ENCODE data around the gene MLPH. TPM values are rescaled to one million over a fixed set of nuclear protein-coding genes. Genes with fewer than 3 reads are reported as not detected.
A peak's percentile ranks its signal among the peaks of the same experiment; 100 is the strongest.

MLPH gene
- total RNA-seq, 1 donor from 2014 or later: 27.3 TPM

DNA sequence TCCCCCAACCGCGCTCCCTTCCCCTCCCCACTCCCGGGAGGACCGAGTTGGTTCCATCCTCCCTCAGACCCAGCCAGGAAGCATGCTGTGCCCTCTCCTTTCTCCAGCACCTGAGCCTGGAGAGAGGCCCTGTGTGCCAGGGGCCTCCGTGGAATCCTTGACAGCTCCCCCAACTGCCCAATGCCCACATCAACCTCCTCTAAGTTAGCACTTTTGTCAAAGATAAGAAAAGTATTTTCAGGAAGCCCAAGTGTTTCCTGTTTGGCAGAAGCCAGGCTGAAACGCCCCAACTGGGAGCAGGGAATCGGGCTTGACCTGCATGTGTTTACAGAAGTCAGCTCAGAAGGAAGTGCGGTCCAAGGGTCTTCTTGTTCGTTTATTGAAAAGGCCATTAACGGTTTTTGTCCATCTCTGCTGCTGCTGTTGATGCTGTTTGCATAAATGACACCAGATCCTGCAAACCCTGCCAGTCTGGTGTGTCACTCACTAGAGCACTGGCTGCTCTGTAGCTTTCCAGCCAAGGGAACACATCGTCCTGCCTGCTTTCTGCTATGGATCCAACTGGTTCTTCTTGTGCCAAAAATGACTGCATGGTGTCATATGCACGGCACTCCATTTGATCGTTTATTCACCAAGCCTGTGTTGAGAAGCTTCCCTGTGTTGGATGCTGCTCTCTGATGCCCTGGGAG, 37.7 kb upstream of the MLPH start:
- no peak for DNase-seq (ENCODE audit: low read depth)
- TF ChIP-seq, protein P1, sequence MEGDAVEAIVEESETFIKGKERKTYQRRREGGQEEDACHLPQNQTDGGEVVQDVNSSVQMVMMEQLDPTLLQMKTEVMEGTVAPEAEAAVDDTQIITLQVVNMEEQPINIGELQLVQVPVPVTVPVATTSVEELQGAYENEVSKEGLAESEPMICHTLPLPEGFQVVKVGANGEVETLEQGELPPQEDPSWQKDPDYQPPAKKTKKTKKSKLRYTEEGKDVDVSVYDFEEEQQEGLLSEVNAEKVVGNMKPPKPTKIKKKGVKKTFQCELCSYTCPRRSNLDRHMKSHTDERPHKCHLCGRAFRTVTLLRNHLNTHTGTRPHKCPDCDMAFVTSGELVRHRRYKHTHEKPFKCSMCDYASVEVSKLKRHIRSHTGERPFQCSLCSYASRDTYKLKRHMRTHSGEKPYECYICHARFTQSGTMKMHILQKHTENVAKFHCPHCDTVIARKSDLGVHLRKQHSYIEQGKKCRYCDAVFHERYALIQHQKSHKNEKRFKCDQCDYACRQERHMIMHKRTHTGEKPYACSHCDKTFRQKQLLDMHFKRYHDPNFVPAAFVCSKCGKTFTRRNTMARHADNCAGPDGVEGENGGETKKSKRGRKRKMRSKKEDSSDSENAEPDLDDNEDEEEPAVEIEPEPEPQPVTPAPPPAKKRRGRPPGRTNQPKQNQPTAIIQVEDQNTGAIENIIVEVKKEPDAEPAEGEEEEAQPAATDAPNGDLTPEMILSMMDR (IDR thresholded peaks at IDR 0.05; ENCODE audit: insufficient read depth, low read length, poor library complexity, severe bottlenecking): no peak
- Histone ChIP-seq H3K36me3 (ENCODE audit: control insufficient read depth, insufficient read depth, low read length) (no peaks in the 10 kb centered on the region), H3K27me3 (ENCODE audit: control insufficient read depth, insufficient read depth, low read length) (no peaks in the 10 kb centered on the region), H3K4me3 (ENCODE audit: low read depth, low read length) (no peak overlapping the region)

DNA sequence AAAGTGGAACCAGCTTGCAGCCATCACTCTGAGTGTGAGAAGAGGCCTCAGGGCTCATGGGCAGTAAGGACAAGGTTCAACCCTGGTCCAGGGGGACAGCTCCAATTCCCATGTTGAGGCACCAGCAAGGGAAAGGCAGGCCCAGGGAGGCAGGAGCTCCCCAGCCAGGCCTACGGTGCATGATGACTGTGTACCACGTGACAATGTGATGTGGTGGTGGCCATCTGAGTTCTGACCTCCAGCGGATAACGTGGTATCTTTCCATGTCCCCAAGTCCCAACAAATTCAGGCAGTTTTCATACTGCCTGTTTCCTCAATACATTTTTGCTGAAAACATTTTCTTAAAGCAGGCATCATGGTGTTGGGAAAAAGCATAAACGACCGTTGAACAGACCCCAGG, 36.9 kb upstream of the MLPH start:
- Histone ChIP-seq H3K27me3 (ENCODE audit: control insufficient read depth, insufficient read depth, low read length) (no peaks in the 10 kb centered on the region), H3K36me3 (ENCODE audit: control insufficient read depth, insufficient read depth, low read length) (no peaks in the 10 kb centered on the region), H3K4me3 (ENCODE audit: low read depth, low read length) (no peak overlapping the region)
- DNase-seq (ENCODE audit: low read depth): no peak
- TF ChIP-seq, protein P1 (IDR thresholded peaks at IDR 0.05; ENCODE audit: insufficient read depth, low read length, poor library complexity, severe bottlenecking): no peak

DNA sequence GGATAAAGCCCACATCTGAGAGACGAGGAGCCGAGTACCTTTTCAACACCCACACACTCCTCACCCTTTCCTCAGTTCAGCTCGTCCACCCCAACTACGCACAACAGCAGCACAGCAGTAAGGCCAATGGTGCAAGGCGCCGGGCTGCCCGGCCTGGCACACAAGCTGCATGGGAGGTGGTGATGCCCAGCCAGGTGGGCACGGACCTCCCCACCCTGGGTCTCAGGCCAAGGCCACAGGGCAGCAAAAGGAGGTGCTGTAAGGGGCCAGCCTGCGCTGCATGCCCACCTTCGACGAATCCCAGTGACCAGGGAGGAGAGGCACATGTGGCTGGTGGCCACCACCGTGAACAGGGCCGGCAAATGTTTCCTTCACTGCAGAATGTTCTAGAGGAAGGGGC, 36.5 kb upstream of the MLPH start:
- Histone ChIP-seq H3K36me3 (ENCODE audit: control insufficient read depth, insufficient read depth, low read length) (no peaks in the 10 kb centered on the region), H3K27me3 (ENCODE audit: control insufficient read depth, insufficient read depth, low read length) (no peaks in the 10 kb centered on the region), H3K4me3 (ENCODE audit: low read depth, low read length) (no peak overlapping the region)
- TF ChIP-seq, protein P1 (IDR thresholded peaks at IDR 0.05; ENCODE audit: insufficient read depth, low read length, poor library complexity, severe bottlenecking): no peak
- DNase-seq (ENCODE audit: low read depth): no peak

DNA sequence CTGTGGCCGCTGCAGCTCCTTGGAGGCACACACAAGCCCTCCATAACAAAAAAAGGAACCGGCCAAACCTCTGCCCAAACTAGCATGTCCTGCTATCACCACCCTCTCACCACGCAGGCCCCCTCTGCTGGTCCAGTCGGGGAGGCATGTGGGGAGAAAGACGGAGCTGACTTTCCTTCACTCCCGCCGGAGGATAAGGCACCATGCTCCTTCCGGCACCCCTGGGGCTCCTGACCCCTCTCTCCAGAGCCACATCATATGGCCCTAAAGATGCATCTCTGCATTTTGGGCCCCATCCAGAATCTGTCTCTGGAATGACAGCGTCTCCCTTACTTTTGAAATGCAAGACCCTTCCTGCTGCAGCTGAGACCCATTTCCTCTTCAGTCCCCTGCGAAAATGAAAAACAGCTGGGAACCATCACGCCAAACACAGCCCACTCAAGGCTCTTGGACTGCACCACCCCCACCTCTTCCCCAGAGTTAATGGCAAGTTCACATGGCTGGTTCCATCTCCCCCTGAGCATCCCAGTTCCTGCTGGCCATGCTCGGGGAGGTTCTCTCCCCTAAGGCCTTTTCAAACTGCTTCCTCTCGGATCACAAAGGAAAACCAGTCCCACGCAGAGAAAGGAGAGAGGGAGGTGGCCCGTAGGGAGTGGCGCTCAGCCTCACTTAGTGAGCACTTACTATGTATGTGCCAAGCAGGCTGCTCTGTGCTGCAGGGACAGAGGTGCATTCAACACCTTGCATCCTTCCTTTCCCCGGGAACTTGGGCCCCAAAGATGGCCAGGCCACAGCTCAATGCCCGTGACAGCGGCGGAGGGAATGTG, 35.2 kb upstream of the MLPH start:
- DNase-seq (ENCODE audit: low read depth): no peak
- TF ChIP-seq, protein P1 (IDR thresholded peaks at IDR 0.05; ENCODE audit: insufficient read depth, low read length, poor library complexity, severe bottlenecking): peak; percentile 14
- Histone ChIP-seq H3K27me3 (ENCODE audit: control insufficient read depth, insufficient read depth, low read length) (no peaks in the 10 kb centered on the region), H3K36me3 (ENCODE audit: control insufficient read depth, insufficient read depth, low read length) (no peaks in the 10 kb centered on the region), H3K4me3 (ENCODE audit: low read depth, low read length) (no peak overlapping the region)

DNA sequence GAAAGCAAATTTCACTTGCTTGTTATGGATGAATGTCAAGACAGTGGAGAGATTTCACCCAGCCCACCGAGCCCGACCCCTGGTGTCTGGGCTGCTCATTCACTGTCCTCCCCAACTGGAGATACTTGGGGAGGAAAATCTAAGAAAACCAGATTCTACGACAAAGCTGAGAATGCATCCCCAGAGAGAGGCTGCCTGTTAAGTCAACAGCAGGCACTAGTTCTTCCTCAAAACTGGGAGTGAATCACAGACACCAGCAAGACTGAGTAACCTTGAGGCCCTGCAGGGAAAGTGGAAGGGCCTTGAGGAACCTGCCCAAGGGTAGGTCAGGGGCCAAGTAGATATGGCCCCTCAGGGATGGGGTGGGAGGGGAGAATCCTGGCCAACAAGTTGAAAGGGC, 34.2 kb upstream of the MLPH start:
- H3K27me3 ChIP-seq (ENCODE audit: control insufficient read depth, insufficient read depth, low read length): no peaks in the 10 kb centered on the region
- H3K36me3 ChIP-seq (ENCODE audit: control insufficient read depth, insufficient read depth, low read length): no peaks in the 10 kb centered on the region
- H3K4me3 ChIP-seq (ENCODE audit: low read depth, low read length): no peak overlapping the region
- TF ChIP-seq, protein P1 (IDR thresholded peaks at IDR 0.05; ENCODE audit: insufficient read depth, low read length, poor library complexity, severe bottlenecking): no peak
- DNase-seq (ENCODE audit: low read depth): no peak
